HEK293 (cell line): ENCODE data around the gene SPRY4.

ENCODE experiments used
- CTCF ChIA-PET: fragments of 350-600 bp; formaldehyde crosslinking; extraction: SDS; loops from one replicate; lab custom pipeline; 2021; ENCODE audit warnings: antibody characterized with exemption; lab: Yijun Ruan, JAX
- POLR2A ChIA-PET: fragments of 300-600 bp; formaldehyde crosslinking; extraction: SDS; loops from one replicate; lab custom pipeline; 2020; ENCODE audit warnings: antibody characterized with exemption, inconsistent platforms; lab: Yijun Ruan, JAX
- H3K27ac ChIP-seq: fragments of 200-500 bp; sonication (Bioruptor generic); 2 replicates; pipeline ENCODE4 v1.5.1; 2014; ENCODE audit warnings: low read depth, low read length, control low read depth, inconsistent platforms; ENCODE audit errors: extremely low read depth
- H3K36me3 ChIP-seq, 2 experiments: fragments of 200-500 bp in 1 of 2; sonication (Bioruptor generic) in 1 of 2; 1 replicate in 1 of 2; 2 replicates in 1 of 2; pipeline ENCODE4 v1.5.1; 2014 to 2017; ENCODE audit warnings: inconsistent platforms in 2 of 2, low read length in 2 of 2; ENCODE audit not compliant: control insufficient read depth in 2 of 2, insufficient read depth in 1 of 2
- H3K4me1 ChIP-seq: fragments of 200-500 bp; sonication (Bioruptor generic); 2 replicates; pipeline ENCODE4 v1.5.1; 2014; ENCODE audit warnings: mild to moderate bottlenecking, low read length, inconsistent platforms; ENCODE audit not compliant: control insufficient read depth, insufficient read depth
- H3K4me3 ChIP-seq: 2 replicates; pipeline ENCODE4 v1.5.1; 2011; ENCODE audit warnings: low read depth, mild to moderate bottlenecking, control low read depth, low read length, moderate library complexity
- H3K9me3 ChIP-seq: fragments of 200-500 bp; sonication (Bioruptor generic); 2 replicates; pipeline ENCODE4 v1.5.1; 2014; ENCODE audit warnings: low read depth, low read length, inconsistent platforms; ENCODE audit not compliant: control insufficient read depth, insufficient read depth
- EGR2 ChIP-seq: fragments of 450-650 bp; formaldehyde crosslinking; IDR thresholded peaks from 2 replicates; pipeline ENCODE4 v1.5.1; 2016; ENCODE audit warnings: low read depth, missing biosample characterization, missing genetic modification characterization
- GLI4 ChIP-seq: fragments of 450-650 bp; formaldehyde crosslinking; IDR thresholded peaks from 2 replicates; pipeline ENCODE4 v1.5.1; 2016; ENCODE audit warnings: missing biosample characterization, missing genetic modification characterization
- KLF10 ChIP-seq: fragments of 450-650 bp; IDR thresholded peaks from 2 replicates; pipeline ENCODE4 v1.5.1; 2018; ENCODE audit warnings: missing biosample characterization, mild to moderate bottlenecking, missing genetic modification characterization
- PRDM2 ChIP-seq: fragments of 450-650 bp; formaldehyde crosslinking; IDR thresholded peaks from 2 replicates; pipeline ENCODE4 v1.5.1; 2016; ENCODE audit warnings: missing biosample characterization, missing genetic modification characterization, borderline replicate concordance
- ZBTB17 ChIP-seq: fragments of 450-650 bp; formaldehyde crosslinking; IDR thresholded peaks from 2 replicates; pipeline ENCODE4 v1.5.1; 2016; ENCODE audit warnings: missing biosample characterization, missing genetic modification characterization
- ZNF112 ChIP-seq: fragments of 450-650 bp; formaldehyde crosslinking; IDR thresholded peaks from 2 replicates; pipeline ENCODE4 v1.5.0; 2017; ENCODE audit warnings: missing biosample characterization, missing genetic modification characterization
- ZNF148 ChIP-seq: fragments of 450-650 bp; formaldehyde crosslinking; IDR thresholded peaks from 2 replicates; pipeline ENCODE4 v1.5.0; 2017; ENCODE audit warnings: missing biosample characterization, missing genetic modification characterization, borderline replicate concordance
- ZNF169 ChIP-seq: fragments of 450-650 bp; formaldehyde crosslinking; IDR thresholded peaks from 2 replicates; pipeline ENCODE4 v1.5.1; 2016; ENCODE audit warnings: missing biosample characterization, missing genetic modification characterization
- ZNF416 ChIP-seq: fragments of 450-650 bp; formaldehyde crosslinking; IDR thresholded peaks from 2 replicates; pipeline ENCODE4 v1.5.1; 2016; ENCODE audit warnings: missing biosample characterization, missing genetic modification characterization
- ZNF501 ChIP-seq: fragments of 450-650 bp; formaldehyde crosslinking; IDR thresholded peaks from 2 replicates; pipeline ENCODE4 v1.5.1; 2016; ENCODE audit warnings: missing biosample characterization, missing genetic modification characterization
- ZNF561 ChIP-seq: fragments of 450-650 bp; IDR thresholded peaks from 2 replicates; pipeline ENCODE4 v1.5.1; 2018; ENCODE audit warnings: missing biosample characterization, missing genetic modification characterization, borderline replicate concordance
- ZNF571 ChIP-seq: fragments of 450-650 bp; formaldehyde crosslinking; IDR thresholded peaks from 2 replicates; pipeline ENCODE4 v1.5.0; 2017; ENCODE audit warnings: missing biosample characterization, missing genetic modification characterization
- ZNF610 ChIP-seq: fragments of 450-650 bp; formaldehyde crosslinking; IDR thresholded peaks from 2 replicates; pipeline ENCODE4 v1.5.1; 2016; ENCODE audit warnings: missing biosample characterization, missing genetic modification characterization, borderline replicate concordance
- ZNF621 ChIP-seq: fragments of 450-650 bp; formaldehyde crosslinking; IDR thresholded peaks from 2 replicates; pipeline ENCODE4 v1.5.1; 2017; ENCODE audit warnings: missing biosample characterization, missing genetic modification characterization
- ZNF626 ChIP-seq: fragments of 450-650 bp; sonication (Bioruptor Pico); formaldehyde crosslinking; IDR thresholded peaks from 2 replicates; pipeline ENCODE4 v1.5.1; 2018; ENCODE audit warnings: missing biosample characterization, missing genetic modification characterization, inconsistent platforms
- ZNF660 ChIP-seq: fragments of 450-650 bp; IDR thresholded peaks from 2 replicates; pipeline ENCODE4 v1.5.1; 2018; ENCODE audit warnings: missing biosample characterization, mild to moderate bottlenecking, missing genetic modification characterization
- ZNF76 ChIP-seq: fragments of 450-650 bp; formaldehyde crosslinking; IDR thresholded peaks from 2 replicates; pipeline ENCODE4; 2016; ENCODE audit warnings: low read depth, missing biosample characterization, missing genetic modification characterization, borderline replicate concordance
- ZSCAN30 ChIP-seq: fragments of 450-650 bp; IDR thresholded peaks from 2 replicates; pipeline ENCODE4 v1.5.1; 2018; ENCODE audit warnings: missing biosample characterization, mild to moderate bottlenecking, missing genetic modification characterization, moderate library complexity

Gene SPRY4

GRCh38 chr5:142360051-142360498 is 35.3 kb upstream of the SPRY4 start:
- no peak for TF ChIP-seq ZNF561 (tag by site-specific recombination)
- no peak for TF ChIP-seq GLI4 (tag by site-specific recombination)
- no peak for TF ChIP-seq PRDM2 (tag by site-specific recombination)
- no peak for TF ChIP-seq ZNF501 (tag by site-specific recombination)
- TF ChIP-seq ZNF112, result no peak
- TF ChIP-seq EGR2, result no peak
- no peak for TF ChIP-seq ZNF76 (tag by site-specific recombination)
- no peak for TF ChIP-seq ZNF610 (tag by site-specific recombination)
- no peak for TF ChIP-seq ZBTB17 (tag by site-specific recombination)
- TF ChIP-seq KLF10 (tag by site-specific recombination), result no peak
- no peak for TF ChIP-seq ZNF148
- no peak for TF ChIP-seq ZNF169 (tag by site-specific recombination)
- TF ChIP-seq ZNF571 (tag by site-specific recombination), result no peak
- H3K9me3 ChIP-seq, result no peaks in the 10 kb centered on the region
- H3K36me3 ChIP-seq, result no peaks in the 10 kb centered on the region
- no peak overlapping the region for H3K27ac ChIP-seq
- H3K4me1 ChIP-seq, result peaks cover 9% of the 10 kb centered on the region
- POLR2A ChIA-PET, result no interaction called here
- CTCF ChIA-PET, result interaction anchor here (0.7 to 1.7 kb wide), 4 partner anchors 175 to 339 kb away, joined by 3 to 7 read pairs (median 4); no protein-coding TSS in a partner anchor
- H3K4me3 ChIP-seq, result no peak overlapping the region

GRCh38 chr5:142358648-142359047 is 33.8 kb upstream of the SPRY4 start:
- ChIA-PET POLR2A (no interaction called here), CTCF (interaction anchor here (0.5 to 0.6 kb wide), 2 partner anchors 522 to 1467 kb away, joined by 3 read pairs; no protein-coding TSS in a partner anchor)
- Histone ChIP-seq H3K4me3 (no peak overlapping the region), H3K27ac (no peak overlapping the region), H3K9me3 (no peaks in the 10 kb centered on the region), H3K4me1 (peaks cover 9% of the 10 kb centered on the region), H3K36me3 (no peaks in the 10 kb centered on the region)
- TF ChIP-seq ZNF626 (no peak), ZNF416 (tag by site-specific recombination) (no peak), ZNF621 (no peak), ZNF660 (tag by site-specific recombination) (no peak), ZSCAN30 (tag by site-specific recombination) (no peak)
